HG03469 (cell line): Measurements from ENCODE around the gene ADCK2.
"Not testable (repeated sequence)": the region's sequence is repeated elsewhere in the genome, so short reads cannot be mapped to it uniquely, and the experiment has no call there.

Experiments
- ATAC-seq: cut with Tn5 transposase; IDR thresholded peaks from one replicate; pipeline ENCODE4 v1.9.1; 2021; ENCODE audit warnings: mild to moderate bottlenecking, moderate library complexity, moderate number of reproducible peaks; ENCODE audit not compliant: unreplicated experiment

ADCK2 gene

GRCh38 chr7:140691376-140692045, 18.8 kb downstream of the ADCK2 start:
- ATAC-seq = no peak

GRCh38 chr7:140693849-140694248, 21.1 kb downstream of the ADCK2 start:
- ATAC-seq = not testable (repeated sequence)

GRCh38 chr7:140694592-140694991, 21.8 kb downstream of the ADCK2 start:
- ATAC-seq = no peak

GRCh38 chr7:140695381-140695780, 22.6 kb downstream of the ADCK2 start:
- no peak for ATAC-seq

GRCh38 chr7:140696024-140696679, 23.4 kb downstream of the ADCK2 start:
- ATAC-seq = peak; percentile 74

- ATAC-seq = peak; percentile 52
Measured at GRCh38 chr7:140696680-140697446, 24.1 kb downstream of the ADCK2 start, which contains the start of gene NDUFB2. Gene NDUFB2, plus strand, starts transcription at chr7:140696708. Its CDS starts 37 bp downstream, at chr7:140696745.

GRCh38 chr7:140697447-140698143, 24.9 kb downstream of the ADCK2 start:
- no peak for ATAC-seq

GRCh38 chr7:140698477-140698876, 25.7 kb downstream of the ADCK2 start:
- ATAC-seq = no peak

GRCh38 chr7:140702774-140703173, 30.0 kb downstream of the ADCK2 start:
- ATAC-seq = no peak

- no peak for ATAC-seq
Measured at GRCh38 chr7:140704205-140704604, 31.5 kb downstream of the ADCK2 start.

GRCh38 chr7:140707132-140707531, 34.4 kb downstream of the ADCK2 start:
- ATAC-seq = no peak

GRCh38 chr7:140708764-140709163, 36.0 kb downstream of the ADCK2 start:
- not testable (repeated sequence) for ATAC-seq

GRCh38 chr7:140712392-140712791, 39.6 kb downstream of the ADCK2 start:
- ATAC-seq = not testable (repeated sequence)

GRCh38 chr7:140714331-140715040, 41.7 kb downstream of the ADCK2 start:
- no peak for ATAC-seq

- ATAC-seq = no peak
Measured at GRCh38 chr7:140719721-140720120, 47.0 kb downstream of the ADCK2 start.

- ATAC-seq = no peak
Measured at GRCh38 chr7:140722254-140722653, 49.5 kb downstream of the ADCK2 start.

GRCh38 chr7:140723006-140723405, 50.3 kb downstream of the ADCK2 start:
- ATAC-seq = no peak

GRCh38 chr7:140723574-140723973, 50.8 kb downstream of the ADCK2 start:
- ATAC-seq = no peak

GRCh38 chr7:140724706-140725105, 52.0 kb downstream of the ADCK2 start:
- ATAC-seq = no peak

GRCh38 chr7:140726281-140726680, 53.5 kb downstream of the ADCK2 start:
- ATAC-seq = no peak
